H9 (cell line): ENCODE data around the gene NSG1. TPM values are rescaled to one million over a fixed set of nuclear protein-coding genes. Genes with fewer than 3 reads are reported as not detected.

Source experiments
- DNase-seq: peaks from one replicate; pipeline ENCODE4 v3.0.0-alpha.2; 2017
- H2AFZ ChIP-seq: one replicate; pipeline ENCODE4 v1.6.1; 2013; ENCODE audit warnings: mild to moderate bottlenecking, low read length, control low read depth, moderate library complexity
- H2AK5ac ChIP-seq: 2 replicates; pipeline ENCODE4 v1.6.1; 2013; ENCODE audit warnings: low read length, control low read depth, mixed read lengths; ENCODE audit not compliant: insufficient read length
- H2BK120ac ChIP-seq: one replicate; pipeline ENCODE4 v1.6.1; 2013; ENCODE audit warnings: low read depth, mild to moderate bottlenecking, low read length, control low read depth, inconsistent platforms; ENCODE audit not compliant: poor library complexity, severe bottlenecking
- H2BK12ac ChIP-seq: 2 replicates; pipeline ENCODE4 v1.6.1; 2013; ENCODE audit warnings: low read length, control low read depth, mixed read lengths, low read depth; ENCODE audit not compliant: insufficient read length
- H2BK15ac ChIP-seq: 2 replicates; pipeline ENCODE4 v1.6.1; 2013; ENCODE audit warnings: low read depth, low read length, control low read depth
- H2BK20ac ChIP-seq: one replicate; pipeline ENCODE4 v1.6.1; 2013; ENCODE audit warnings: low read depth, mild to moderate bottlenecking, low read length, control low read depth, inconsistent platforms; ENCODE audit not compliant: poor library complexity, severe bottlenecking
- H2BK5ac ChIP-seq: 2 replicates; pipeline ENCODE4 v1.6.1; 2013; ENCODE audit warnings: low read length, control low read depth, mixed read lengths; ENCODE audit not compliant: insufficient read length
- H3K14ac ChIP-seq: 2 replicates; pipeline ENCODE4 v1.6.1; 2013; ENCODE audit warnings: low read length, control low read depth; ENCODE audit not compliant: insufficient read depth
- H3K18ac ChIP-seq: 2 replicates; pipeline ENCODE4 v1.6.1; 2013; ENCODE audit warnings: low read depth, mild to moderate bottlenecking, mixed read lengths, low read length, control low read depth; ENCODE audit not compliant: insufficient read length
- H3K23ac ChIP-seq: 2 replicates; pipeline ENCODE4 v1.6.1; 2013; ENCODE audit warnings: low read length, control low read depth, mixed read lengths, low read depth; ENCODE audit not compliant: insufficient read length
- H3K23me2 ChIP-seq: 2 replicates; pipeline ENCODE4 v1.6.1; 2013; ENCODE audit warnings: low read depth, mild to moderate bottlenecking, mixed read lengths, low read length, control low read depth; ENCODE audit not compliant: insufficient read length, poor library complexity, severe bottlenecking
- H3K27ac ChIP-seq: 2 replicates; pipeline ENCODE4 v1.5.1; 2013; ENCODE audit warnings: low read length, control low read depth, mixed read lengths, low read depth; ENCODE audit not compliant: insufficient read length
- H3K27me3 ChIP-seq: 2 replicates; pipeline ENCODE4 v1.6.1; 2013; ENCODE audit warnings: low read length, control low read depth, inconsistent platforms; ENCODE audit not compliant: insufficient read depth
- H3K4ac ChIP-seq: 2 replicates; pipeline ENCODE4 v1.6.1; 2013; ENCODE audit warnings: low read depth, mild to moderate bottlenecking, control low read depth, inconsistent platforms, low read length, moderate library complexity
- H3K4me1 ChIP-seq: 2 replicates; pipeline ENCODE4 v1.6.1; 2013; ENCODE audit warnings: low read length, control low read depth, inconsistent platforms; ENCODE audit not compliant: insufficient read depth
- H3K4me2 ChIP-seq: 2 replicates; pipeline ENCODE4 v1.6.1; 2013; ENCODE audit warnings: low read length, control low read depth, mixed read lengths; ENCODE audit not compliant: insufficient read length, insufficient read depth
- H3K56ac ChIP-seq: 2 replicates; pipeline ENCODE4 v1.6.1; 2013; ENCODE audit warnings: low read depth, mild to moderate bottlenecking, mixed read lengths, low read length, control low read depth; ENCODE audit not compliant: insufficient read length
- H3K79me1 ChIP-seq: 2 replicates; pipeline ENCODE4 v1.6.1; 2013; ENCODE audit warnings: low read depth, mild to moderate bottlenecking, moderate library complexity, low read length, control low read depth, inconsistent platforms; ENCODE audit not compliant: insufficient read depth, poor library complexity, severe bottlenecking
- H3K79me2 ChIP-seq: 2 replicates; pipeline ENCODE4 v1.6.1; 2013; ENCODE audit warnings: low read length, control low read depth, inconsistent platforms; ENCODE audit not compliant: insufficient read depth
- H3K9ac ChIP-seq: 2 replicates; pipeline ENCODE4 v1.6.1; 2013; ENCODE audit warnings: low read length, control low read depth, mixed read lengths; ENCODE audit not compliant: insufficient read length; ENCODE audit errors: extremely low read depth
- H3K9me3 ChIP-seq: one replicate; pipeline ENCODE4 v1.6.1; 2013; ENCODE audit warnings: low read depth, low read length, inconsistent platforms; ENCODE audit not compliant: control insufficient read depth
- H3T11ph ChIP-seq: one replicate; pipeline ENCODE4 v1.6.1; 2013; ENCODE audit warnings: mild to moderate bottlenecking, low read length, control low read depth, inconsistent platforms
- H4K20me1 ChIP-seq: one replicate; pipeline ENCODE4 v1.6.1; 2013; ENCODE audit not compliant: control insufficient read depth, insufficient read length, insufficient read depth
- H4K5ac ChIP-seq: 2 replicates; pipeline ENCODE4 v1.6.1; 2013; ENCODE audit warnings: low read depth, mild to moderate bottlenecking, mixed read lengths, low read length, control low read depth; ENCODE audit not compliant: insufficient read length
- H4K8ac ChIP-seq: replicated peaks from 2 replicates; pipeline ENCODE4 v1.6.1; 2013; ENCODE audit warnings: low read length, control low read depth, mixed read lengths, low read depth; ENCODE audit not compliant: insufficient read length
- H4K91ac ChIP-seq: 2 replicates; pipeline ENCODE4 v1.6.1; 2013; ENCODE audit warnings: low read depth, mild to moderate bottlenecking, moderate library complexity, mixed read lengths, low read length, control low read depth; ENCODE audit not compliant: insufficient read length
- H3K27ac Mint-ChIP-seq, 3 experiments: 2 replicates in 2 of 3; 3 replicates in 1 of 3; pipeline ENCODE4 v1.8.0; 2020 to 2021; ENCODE audit warnings: mixed read lengths in 3 of 3, mild to moderate bottlenecking in 1 of 3, moderate library complexity in 1 of 3
- H3K27me3 Mint-ChIP-seq: 2 replicates; pipeline ENCODE4 v1.8.0; 2021; ENCODE audit warnings: low read depth, mild to moderate bottlenecking, moderate library complexity, mixed read lengths
- H3K36me3 Mint-ChIP-seq, 3 experiments: 2 replicates in 2 of 3; 3 replicates in 1 of 3; pipeline ENCODE4 v1.8.0; 2020 to 2021; ENCODE audit warnings: low read depth in 3 of 3, mixed read lengths in 3 of 3; ENCODE audit not compliant: insufficient read depth in 1 of 3
- H3K4me1 Mint-ChIP-seq, 2 experiments: 2 replicates each; pipeline ENCODE4 v1.8.0; 2020; ENCODE audit warnings: mixed read lengths in 2 of 2
- H3K4me3 Mint-ChIP-seq, 2 experiments: 2 replicates in 1 of 2; 3 replicates in 1 of 2; pipeline ENCODE4 v1.8.0; 2020 to 2021; ENCODE audit warnings: mild to moderate bottlenecking in 2 of 2, mixed read lengths in 2 of 2, moderate library complexity in 1 of 2
- H3K9me3 Mint-ChIP-seq, 2 experiments: 2 replicates in 1 of 2; 3 replicates in 1 of 2; pipeline ENCODE4 v1.8.0; 2020; ENCODE audit warnings: mild to moderate bottlenecking in 2 of 2, mixed read lengths in 2 of 2, moderate library complexity in 1 of 2
- WGBS: extraction: QIAGEN DNeasy Blood & Tissue Kit; methylation state at CpG from one replicate; pipeline ENCODE4 v1.1.7; 2013; ENCODE audit warnings: missing lambda C conversion rate, low lambda C conversion rate, mixed read lengths; ENCODE audit not compliant: insufficient read length; ENCODE audit errors: extremely low coverage; 5-methylcytosine and 5-hydroxymethylcytosine counted together
- total RNA-seq: library from RNA; stranded (reverse); gene quantifications from 2 replicates; pipeline ENCODE4 v1.2.1, GENCODE V29; 2021
- TF ChIP-seq, protein P1 (sequence below): fragments of 200-600 bp; sonication (generic); conservative IDR thresholded peaks from 3 replicates; pipeline ENCODE4 v1.8.0; 2021; ENCODE audit warnings: antibody characterized with exemption, mild to moderate bottlenecking

Gene NSG1
- total RNA-seq, 1 experiment from 2014 or later = 9.3 TPM

DNA sequence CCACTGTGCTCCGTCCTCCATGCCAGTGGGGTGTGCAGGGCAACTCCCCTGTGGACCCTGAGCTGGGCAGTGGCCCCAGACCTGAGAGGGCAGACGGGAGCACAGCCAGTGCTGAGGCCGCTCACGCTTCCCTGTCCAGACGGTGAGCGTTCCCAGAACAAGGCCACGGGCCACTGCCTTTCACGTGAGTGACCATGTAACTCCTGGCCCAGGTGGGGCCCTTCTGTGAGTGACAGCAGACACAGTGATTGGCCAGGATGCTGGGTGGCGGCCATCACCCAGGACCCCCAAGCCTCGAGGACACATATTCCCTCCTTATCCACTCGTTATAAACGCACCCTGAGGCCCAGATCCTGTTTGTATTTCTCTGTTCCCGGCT is 10.5 kb downstream of the NSG1 start:
- Histone ChIP-seq H2AK5ac (no peak overlapping the region), H3T11ph (no peak overlapping the region), H2AFZ (no peak overlapping the region), H3K4me1 (peaks cover 5% of the 10 kb centered on the region; the same call in 1 of the 2 replicates), H2BK120ac (no peak overlapping the region), H4K20me1 (no peaks in the 10 kb centered on the region), H2BK12ac (no peak overlapping the region), H3K9ac (no peak overlapping the region), H3K18ac (peak overlapping the region; percentile 2), H3K9me3 (no peaks in the 10 kb centered on the region), H3K14ac (no peak overlapping the region), H3K27me3 (no peaks in the 10 kb centered on the region), H2BK15ac (no peak overlapping the region), H3K4ac (0 out of 2 replicates have a peak overlapping the region, but pooled peaks have one; percentile 1), H3K23ac (no peak overlapping the region), H3K23me2 (no peaks in the 10 kb centered on the region), H3K27ac (no peak overlapping the region), H3K4me2 (no peak overlapping the region), H4K5ac (no peak overlapping the region), H3K79me1 (no peaks in the 10 kb centered on the region), H4K91ac (no peak overlapping the region), H4K8ac (no peak overlapping the region), H3K56ac (no peak overlapping the region), H2BK5ac (no peak overlapping the region), H2BK20ac (no peak overlapping the region), H3K79me2 (no peaks in the 10 kb centered on the region)
- Mint-ChIP-seq H3K27me3 (peaks cover 32% of the 10 kb centered on the region), H3K27ac (peak overlapping the region in 1 of 3 experiments; percentile 99; a peak in 2 of 7 replicates), H3K4me3 (no peak overlapping the region), H3K36me3 (peaks cover 0 to 20% (median 7%) of the 10 kb centered on the region in 3 experiments; a peak in 3 of 7 replicates), H3K4me1 (peaks cover 16 to 17% of the 10 kb centered on the region in 2 experiments), H3K9me3 (peaks cover 0 to 2% of the 10 kb centered on the region in 2 experiments; a peak in 2 of 5 replicates)
- TF ChIP-seq, protein P1, sequence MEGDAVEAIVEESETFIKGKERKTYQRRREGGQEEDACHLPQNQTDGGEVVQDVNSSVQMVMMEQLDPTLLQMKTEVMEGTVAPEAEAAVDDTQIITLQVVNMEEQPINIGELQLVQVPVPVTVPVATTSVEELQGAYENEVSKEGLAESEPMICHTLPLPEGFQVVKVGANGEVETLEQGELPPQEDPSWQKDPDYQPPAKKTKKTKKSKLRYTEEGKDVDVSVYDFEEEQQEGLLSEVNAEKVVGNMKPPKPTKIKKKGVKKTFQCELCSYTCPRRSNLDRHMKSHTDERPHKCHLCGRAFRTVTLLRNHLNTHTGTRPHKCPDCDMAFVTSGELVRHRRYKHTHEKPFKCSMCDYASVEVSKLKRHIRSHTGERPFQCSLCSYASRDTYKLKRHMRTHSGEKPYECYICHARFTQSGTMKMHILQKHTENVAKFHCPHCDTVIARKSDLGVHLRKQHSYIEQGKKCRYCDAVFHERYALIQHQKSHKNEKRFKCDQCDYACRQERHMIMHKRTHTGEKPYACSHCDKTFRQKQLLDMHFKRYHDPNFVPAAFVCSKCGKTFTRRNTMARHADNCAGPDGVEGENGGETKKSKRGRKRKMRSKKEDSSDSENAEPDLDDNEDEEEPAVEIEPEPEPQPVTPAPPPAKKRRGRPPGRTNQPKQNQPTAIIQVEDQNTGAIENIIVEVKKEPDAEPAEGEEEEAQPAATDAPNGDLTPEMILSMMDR = no peak
- no CpG with 5 or more reads among the region's 13 CpGs for WGBS
- DNase-seq = no peak
